ENCODE data around the gene RAET1G. TPM values are rescaled to one million over a fixed set of nuclear protein-coding genes. Genes with fewer than 3 reads are reported as not detected.

The RAET1G gene
- total RNA-seq, 1 donor from 2014 or later = 0.53 TPM

- Mint-ChIP-seq H3K4me1 (ENCODE audit: unreplicated experiment) (peaks cover 16% of the 10 kb centered on the region), H3K36me3 (peaks cover 5% of the 10 kb centered on the region), H3K27me3 (peaks cover 100% of the 10 kb centered on the region), H3K4me3 (peak overlapping the region; percentile 95), H3K27ac (peak overlapping the region; percentile 98), H3K9me3 (no peaks in the 10 kb centered on the region)
- TF ChIP-seq, protein P1, sequence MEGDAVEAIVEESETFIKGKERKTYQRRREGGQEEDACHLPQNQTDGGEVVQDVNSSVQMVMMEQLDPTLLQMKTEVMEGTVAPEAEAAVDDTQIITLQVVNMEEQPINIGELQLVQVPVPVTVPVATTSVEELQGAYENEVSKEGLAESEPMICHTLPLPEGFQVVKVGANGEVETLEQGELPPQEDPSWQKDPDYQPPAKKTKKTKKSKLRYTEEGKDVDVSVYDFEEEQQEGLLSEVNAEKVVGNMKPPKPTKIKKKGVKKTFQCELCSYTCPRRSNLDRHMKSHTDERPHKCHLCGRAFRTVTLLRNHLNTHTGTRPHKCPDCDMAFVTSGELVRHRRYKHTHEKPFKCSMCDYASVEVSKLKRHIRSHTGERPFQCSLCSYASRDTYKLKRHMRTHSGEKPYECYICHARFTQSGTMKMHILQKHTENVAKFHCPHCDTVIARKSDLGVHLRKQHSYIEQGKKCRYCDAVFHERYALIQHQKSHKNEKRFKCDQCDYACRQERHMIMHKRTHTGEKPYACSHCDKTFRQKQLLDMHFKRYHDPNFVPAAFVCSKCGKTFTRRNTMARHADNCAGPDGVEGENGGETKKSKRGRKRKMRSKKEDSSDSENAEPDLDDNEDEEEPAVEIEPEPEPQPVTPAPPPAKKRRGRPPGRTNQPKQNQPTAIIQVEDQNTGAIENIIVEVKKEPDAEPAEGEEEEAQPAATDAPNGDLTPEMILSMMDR (conservative IDR thresholded peaks at IDR 0.05) = no peak
- DNase-seq (ENCODE audit: extremely low spot score, unreplicated experiment) = peak; percentile 65
Observed at GRCh38 chr6:149965194-149966020, 42.5 kb upstream of the RAET1G start.

GRCh38 chr6:149964308-149965193 is 41.6 kb upstream of the RAET1G start:
- TF ChIP-seq, protein P1 (conservative IDR thresholded peaks at IDR 0.05) = no peak
- Mint-ChIP-seq H3K4me1 (ENCODE audit: unreplicated experiment) (peaks cover 16% of the 10 kb centered on the region), H3K4me3 (peak overlapping the region; percentile 95), H3K9me3 (no peaks in the 10 kb centered on the region), H3K36me3 (peaks cover 4% of the 10 kb centered on the region), H3K27me3 (peaks cover 100% of the 10 kb centered on the region), H3K27ac (peak overlapping the region; percentile 98)
- peak; percentile 67 for DNase-seq (ENCODE audit: extremely low spot score, unreplicated experiment)

DNA sequence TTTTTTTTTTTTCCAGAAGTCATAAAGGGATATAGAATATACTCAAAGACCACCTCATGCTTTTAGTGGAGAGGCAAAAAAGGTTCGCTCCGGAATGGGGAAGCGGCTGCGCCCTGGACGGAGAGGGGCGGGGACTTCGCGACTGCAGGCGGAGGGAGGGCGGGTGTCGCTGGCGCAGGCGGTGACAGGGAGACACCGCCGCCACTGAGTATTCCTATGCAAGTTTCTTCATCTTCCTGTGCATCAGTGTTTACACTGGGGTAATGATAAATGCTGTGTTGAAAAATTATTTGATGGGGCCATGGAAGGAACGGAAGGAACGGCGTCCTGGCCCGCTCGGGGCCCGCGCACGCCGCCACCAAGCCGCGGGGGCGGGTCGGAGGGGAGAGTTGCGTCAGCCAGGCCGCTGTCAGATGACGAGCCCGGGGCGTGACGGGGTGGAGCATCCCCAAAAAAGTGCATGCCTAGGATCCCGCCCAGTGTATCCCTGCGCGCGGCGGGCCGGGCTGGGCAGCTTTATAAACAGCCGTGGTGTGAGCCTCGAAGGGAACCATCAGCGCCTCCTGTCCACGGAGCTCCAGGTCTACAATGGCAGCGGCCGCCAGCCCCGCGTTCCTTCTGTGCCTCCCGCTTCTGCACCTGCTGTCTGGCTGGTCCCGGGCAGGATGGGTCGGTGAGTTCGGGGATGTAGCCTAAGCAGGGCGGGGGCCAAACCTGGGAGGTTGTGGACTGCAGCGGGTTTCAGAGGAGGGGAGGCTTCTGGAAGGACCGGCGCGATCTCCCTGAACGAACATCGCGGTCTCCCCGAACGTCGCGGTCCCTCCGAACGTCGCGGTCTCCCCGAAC is 40.8 kb upstream of the RAET1G start, which contains the start of gene ULBP1:
TSS of gene ULBP1 (plus strand) at position 482 of the 846 bp plus-strand sequence. CDS start at position 589, 107 bp downstream.
- H3K4me1 Mint-ChIP-seq (ENCODE audit: unreplicated experiment) = peaks cover 16% of the 10 kb centered on the region
- TF ChIP-seq, protein P1 (conservative IDR thresholded peaks at IDR 0.05) = peak; percentile 6
- peak within 1 kb of the TSS; percentile 98 for H3K27ac Mint-ChIP-seq
- peaks cover 100% of the 10 kb centered on the region for H3K27me3 Mint-ChIP-seq
- H3K36me3 Mint-ChIP-seq = no peaks in the 10 kb centered on the region
- DNase-seq (ENCODE audit: extremely low spot score, unreplicated experiment) = peak; percentile 82
- H3K4me3 Mint-ChIP-seq = peak within 1 kb of the TSS; percentile 95
- no peaks in the 10 kb centered on the region for H3K9me3 Mint-ChIP-seq

- TF ChIP-seq, protein P1 (conservative IDR thresholded peaks at IDR 0.05) = no peak
- peak overlapping the region; percentile 95 for H3K4me3 Mint-ChIP-seq
- H3K27ac Mint-ChIP-seq = peak overlapping the region; percentile 98
- H3K27me3 Mint-ChIP-seq = peaks cover 97% of the 10 kb centered on the region
- no peaks in the 10 kb centered on the region for H3K9me3 Mint-ChIP-seq
- no peaks in the 10 kb centered on the region for H3K36me3 Mint-ChIP-seq
- DNase-seq (ENCODE audit: extremely low spot score, unreplicated experiment) = peak; percentile 57
- peaks cover 16% of the 10 kb centered on the region for H3K4me1 Mint-ChIP-seq (ENCODE audit: unreplicated experiment)
Observed at GRCh38 chr6:149963212-149963461, 40.2 kb upstream of the RAET1G start.

Data from type B pancreatic cell (in vitro differentiated cells).